HG03135 (cell line): ENCODE results near the gene WDR70.
"Not testable (repeated sequence)": the region's sequence is repeated elsewhere in the genome, so short reads cannot be mapped to it uniquely, and the experiment has no call there.

Experiments
- ATAC-seq: cut with Tn5 transposase; IDR thresholded peaks from one replicate; pipeline ENCODE4 v1.9.1; 2021; ENCODE audit warnings: mild to moderate bottlenecking, moderate library complexity; ENCODE audit not compliant: unreplicated experiment

Gene WDR70

GRCh38 chr5:37672118-37672588 is 293.0 kb downstream of the WDR70 start:
- not testable (repeated sequence) for ATAC-seq

DNA sequence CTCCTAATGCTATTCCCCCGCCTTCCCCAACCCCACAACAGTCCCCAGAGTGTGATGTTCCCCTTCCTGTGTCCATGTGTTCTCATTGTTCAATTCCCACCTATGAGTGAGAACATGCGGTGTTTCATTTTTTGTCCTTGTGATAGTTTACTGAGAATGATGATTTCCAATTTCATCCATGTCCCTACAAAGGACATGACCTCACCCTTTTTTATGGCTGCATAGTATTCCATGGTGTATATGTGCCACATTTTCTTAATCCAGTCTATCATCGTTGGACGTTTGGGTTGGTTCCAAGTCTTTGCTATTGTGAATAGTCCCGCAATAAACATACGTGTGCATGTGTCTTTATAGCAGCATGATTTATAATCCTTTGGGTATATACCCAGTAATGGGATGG is 295.2 kb downstream of the WDR70 start:
- ATAC-seq = not testable (repeated sequence)

DNA sequence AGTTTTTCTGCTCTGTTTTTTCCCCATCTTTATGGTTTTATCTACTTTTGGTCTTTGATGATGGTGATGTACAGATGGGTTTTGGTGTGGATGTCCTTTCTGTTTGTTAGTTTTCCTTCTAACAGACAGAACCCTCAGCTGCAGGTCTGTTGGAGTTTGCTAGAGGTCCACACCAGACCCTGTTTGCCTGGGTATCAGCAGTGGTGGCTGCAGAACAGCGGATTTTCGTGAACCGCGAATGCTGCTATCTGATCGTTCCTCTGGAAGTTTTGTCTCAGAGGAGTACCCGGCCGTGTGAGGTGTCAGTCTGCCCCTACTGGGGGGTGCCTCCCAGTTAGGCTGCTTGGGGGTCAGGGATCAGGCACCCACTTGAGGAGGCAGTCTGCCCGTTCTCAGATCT is 300.2 kb downstream of the WDR70 start:
- not testable (repeated sequence) for ATAC-seq

- ATAC-seq = not testable (repeated sequence)
Measured at GRCh38 chr5:37679903-37680302, 300.8 kb downstream of the WDR70 start.

GRCh38 chr5:37683072-37683471 is 304.0 kb downstream of the WDR70 start:
- no peak for ATAC-seq

GRCh38 chr5:37685211-37685610 is 306.1 kb downstream of the WDR70 start:
- ATAC-seq = no peak

DNA sequence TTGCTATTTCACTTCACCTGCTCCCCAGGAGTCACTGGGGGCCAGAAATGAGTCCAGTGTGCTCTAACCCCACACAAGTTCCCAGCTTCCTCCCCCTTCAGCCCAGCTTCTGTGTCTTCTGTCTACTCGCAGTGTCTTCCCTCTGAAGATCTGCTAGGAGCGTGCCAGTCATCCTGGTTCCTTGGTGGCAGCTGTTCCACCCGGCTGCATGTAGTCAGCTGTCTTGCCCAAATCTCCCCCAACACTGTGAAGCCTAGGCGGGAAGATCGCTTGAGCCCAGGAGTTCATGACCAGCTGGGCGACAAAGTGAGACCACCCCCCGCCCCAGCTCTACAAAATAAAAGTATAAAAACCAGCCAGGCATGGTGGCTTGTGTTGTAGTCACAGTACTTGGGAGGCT is 306.7 kb downstream of the WDR70 start:
- no peak for ATAC-seq

GRCh38 chr5:37688925-37689324 is 309.8 kb downstream of the WDR70 start:
- not testable (repeated sequence) for ATAC-seq

GRCh38 chr5:37694333-37694732 is 315.2 kb downstream of the WDR70 start:
- not testable (repeated sequence) for ATAC-seq

DNA sequence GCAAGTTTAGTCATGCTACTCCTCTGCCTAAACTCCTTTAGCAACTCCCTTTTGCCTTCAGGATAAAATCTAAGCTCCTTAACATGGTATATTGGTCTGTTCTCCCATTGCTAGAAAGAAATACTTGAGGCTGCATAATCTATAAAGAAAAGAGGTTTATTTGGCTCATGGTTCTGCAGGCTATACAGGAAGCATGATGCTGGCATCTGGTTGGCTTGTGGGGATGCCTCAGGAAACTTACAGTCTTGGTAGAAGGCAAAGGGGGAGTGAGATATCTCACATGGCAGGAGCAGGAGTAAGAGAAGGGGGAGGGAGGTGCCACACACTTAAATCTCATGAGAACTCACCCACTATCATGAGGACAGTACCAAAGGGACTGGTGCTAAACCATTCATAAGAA is 315.7 kb downstream of the WDR70 start:
- ATAC-seq = no peak

DNA sequence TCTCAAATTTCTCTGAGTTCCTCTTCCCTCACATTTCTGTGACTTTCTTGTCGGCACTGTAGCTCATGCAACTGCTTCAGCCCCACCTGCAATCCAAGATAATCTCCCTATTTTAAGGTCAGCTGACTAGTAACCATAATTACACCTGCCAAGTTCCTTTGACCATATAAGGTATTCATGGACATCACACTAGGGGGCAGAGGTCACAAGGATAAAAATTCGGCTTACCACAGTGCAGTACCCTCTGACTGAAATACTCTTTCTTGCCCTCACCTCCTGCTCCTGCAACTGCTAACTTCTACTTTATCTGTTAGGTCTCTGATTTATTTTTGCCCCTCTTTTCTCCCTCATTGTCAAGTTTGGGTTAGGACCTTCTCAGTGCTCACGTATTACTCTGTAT is 316.5 kb downstream of the WDR70 start:
- ATAC-seq = no peak

DNA sequence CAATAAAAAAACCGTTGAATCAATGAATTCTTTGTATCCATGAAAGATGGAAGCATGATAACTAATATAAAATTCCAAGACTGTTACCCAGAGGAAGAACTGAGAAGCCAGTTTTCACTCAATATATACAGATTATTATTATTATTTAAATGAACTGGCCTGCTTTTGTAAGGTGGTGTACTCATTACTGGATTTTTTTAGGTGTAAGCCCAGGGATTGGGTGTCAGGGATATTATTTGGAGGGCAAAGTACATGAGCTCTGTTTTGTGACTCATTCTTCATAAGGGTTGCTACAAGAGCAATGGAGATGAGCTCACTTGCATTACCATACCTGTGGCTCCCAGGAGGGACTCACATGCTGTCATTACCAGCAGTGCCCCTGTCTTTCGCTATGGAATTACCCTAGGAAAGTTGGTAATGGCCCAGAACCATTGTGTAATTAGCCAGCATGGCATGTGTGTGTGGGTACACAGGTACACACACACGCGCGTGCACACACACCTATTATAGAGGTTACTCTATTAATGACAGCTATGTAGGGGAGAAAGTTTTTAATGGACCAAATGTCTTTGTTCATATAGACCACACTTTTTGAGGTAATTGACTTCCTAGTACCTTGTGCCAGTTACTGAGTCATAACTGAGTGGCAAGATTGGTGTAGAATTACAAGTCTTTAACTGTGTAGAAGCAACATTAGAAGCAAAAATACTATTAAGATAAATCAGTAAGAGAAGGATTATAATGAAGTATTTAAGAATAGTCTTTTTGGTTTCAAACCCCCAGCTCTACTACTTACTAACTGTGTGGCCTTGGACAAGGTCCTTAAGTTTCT is 317.3 kb downstream of the WDR70 start:
- no peak for ATAC-seq

DNA sequence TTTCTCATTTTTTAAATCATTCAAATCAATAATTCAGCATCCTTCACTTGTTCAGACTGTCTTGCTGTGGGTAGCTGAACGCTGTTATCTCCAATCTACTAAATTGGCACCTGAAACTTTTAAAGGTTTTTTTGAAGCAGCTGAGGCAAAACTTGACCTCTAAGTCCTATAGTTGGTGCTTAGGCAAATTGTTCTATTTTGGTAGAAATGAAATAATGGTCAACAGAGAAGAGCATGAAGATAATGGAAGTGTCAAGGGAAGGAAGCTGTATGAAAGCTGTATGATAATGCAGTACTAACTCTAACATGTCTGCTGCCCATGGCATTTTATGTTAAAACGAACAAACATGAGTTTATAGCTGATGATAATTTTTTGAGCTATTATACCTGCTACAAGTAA is 322.8 kb downstream of the WDR70 start:
- no peak for ATAC-seq

- no peak for ATAC-seq
Measured at GRCh38 chr5:37703841-37704241, 324.7 kb downstream of the WDR70 start.

- ATAC-seq = no peak
Measured at GRCh38 chr5:37704406-37704805, 325.3 kb downstream of the WDR70 start.

DNA sequence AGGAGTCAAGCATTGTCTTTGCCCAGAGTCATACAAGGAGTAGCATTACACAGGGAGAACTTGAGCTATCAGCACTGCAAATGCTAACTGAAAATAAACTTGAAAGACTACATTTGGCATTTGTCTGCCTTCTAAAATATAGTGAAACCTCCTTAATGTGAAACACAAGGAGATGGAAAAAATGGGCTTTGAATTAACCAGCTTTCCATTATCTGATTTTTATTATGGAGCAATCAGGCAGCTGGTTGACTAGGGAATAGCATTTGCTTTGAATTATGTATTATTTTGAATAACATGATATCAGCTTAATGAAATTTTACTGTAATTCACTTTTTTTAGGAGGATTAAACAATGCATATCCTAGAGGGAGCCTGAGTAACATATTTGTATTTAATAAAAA is 329.9 kb downstream of the WDR70 start:
- ATAC-seq = no peak

DNA sequence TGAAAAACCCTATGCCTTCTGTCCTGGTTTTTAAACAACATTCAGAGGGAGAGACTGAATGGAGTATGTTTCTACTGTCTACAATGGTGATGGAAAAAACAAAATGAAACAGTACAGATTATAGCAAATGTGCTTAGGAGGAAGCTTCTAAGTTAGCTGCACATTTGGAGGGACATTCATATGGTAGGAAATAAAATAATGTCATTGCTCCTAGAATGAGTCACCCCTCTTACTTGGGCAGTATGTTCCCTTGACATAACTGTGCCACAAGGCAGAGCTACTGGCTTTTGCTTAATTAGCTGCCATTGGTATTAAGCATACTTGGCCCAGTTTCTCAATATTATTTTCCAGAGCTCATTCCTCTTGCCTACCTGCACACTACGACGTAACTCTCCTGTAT is 331.8 kb downstream of the WDR70 start:
- no peak for ATAC-seq

DNA sequence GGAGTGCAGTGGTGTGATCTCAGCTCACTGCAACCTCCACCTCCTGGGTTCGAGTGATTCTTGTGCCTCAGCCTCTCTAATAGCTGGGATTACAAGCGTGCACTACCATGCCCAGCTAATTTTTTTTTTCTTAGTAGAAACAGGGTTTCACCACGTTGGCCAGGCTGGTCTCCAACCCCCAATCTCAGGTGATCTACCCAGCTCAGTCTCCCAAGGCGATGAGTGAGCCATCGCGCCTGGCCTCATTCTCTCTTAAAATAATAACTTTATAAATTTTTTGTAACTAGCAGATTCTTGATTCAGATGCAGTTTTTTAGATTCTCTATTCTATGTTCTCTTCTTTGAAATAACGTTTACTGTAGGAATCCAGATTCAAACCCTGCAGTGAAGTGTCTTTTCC is 333.6 kb downstream of the WDR70 start:
- ATAC-seq = no peak

- ATAC-seq = no peak
Measured at GRCh38 chr5:37714756-37715155, 335.6 kb downstream of the WDR70 start.

- ATAC-seq = no peak
Measured at GRCh38 chr5:37715361-37715760, 336.2 kb downstream of the WDR70 start.

- ATAC-seq = no peak
Measured at GRCh38 chr5:37715992-37716391, 336.9 kb downstream of the WDR70 start.

- no peak for ATAC-seq
Measured at GRCh38 chr5:37716405-37716804, 337.3 kb downstream of the WDR70 start.

DNA sequence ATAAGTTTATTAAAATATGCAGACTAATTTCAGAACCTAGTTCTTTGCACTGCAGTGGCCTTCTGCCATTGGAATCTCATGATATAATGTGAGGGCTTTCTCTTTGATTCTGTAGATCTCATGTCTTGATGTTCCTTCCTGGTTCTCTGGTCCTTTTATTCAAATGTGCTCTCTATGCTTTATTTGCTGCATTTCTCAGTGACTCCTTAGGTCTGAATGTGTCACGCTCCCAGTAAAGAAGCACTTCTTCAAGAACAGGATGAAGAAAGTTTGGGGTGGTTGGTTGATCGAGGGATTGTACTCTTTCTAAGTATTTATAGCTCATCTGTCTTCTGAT is 338.1 kb downstream of the WDR70 start:
- no peak for ATAC-seq
